Measurements from ENCODE around the gene GOT1.

Gene GOT1

DNA sequence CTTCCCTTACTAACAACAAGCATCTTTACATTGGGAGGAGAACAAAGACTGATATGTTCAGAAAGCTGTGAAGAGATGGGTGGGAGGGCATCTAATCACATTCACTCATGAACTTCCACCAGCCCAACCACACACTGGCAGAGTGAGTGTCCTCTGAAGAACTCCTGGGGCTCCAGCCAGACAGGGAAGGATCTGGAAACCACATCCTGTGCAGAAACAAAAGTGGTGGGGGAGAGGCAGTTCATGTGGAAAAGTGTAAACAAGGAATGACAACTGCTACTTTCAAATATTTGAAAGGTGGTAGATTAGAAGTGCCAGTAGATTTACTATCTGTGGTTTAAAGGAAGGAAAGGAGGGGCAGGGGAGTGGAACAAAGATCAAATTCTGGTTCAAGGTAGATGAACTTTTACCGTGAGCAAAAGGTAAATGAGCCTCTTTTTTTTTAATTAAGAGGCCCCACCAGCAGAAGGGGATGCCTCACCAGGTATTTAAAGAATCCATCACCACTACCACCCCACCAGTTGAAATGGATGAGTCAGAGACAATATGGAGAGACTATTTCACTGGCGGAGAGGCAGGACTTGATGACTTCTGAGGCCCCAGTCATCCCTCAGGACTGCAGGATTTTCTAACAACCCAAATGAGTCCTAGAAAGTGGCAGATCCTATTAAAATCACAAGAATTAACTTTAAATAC, 34.5 kb downstream of the GOT1 start:
- no peak for DNase-seq (ENCODE audit: low read depth)

DNA sequence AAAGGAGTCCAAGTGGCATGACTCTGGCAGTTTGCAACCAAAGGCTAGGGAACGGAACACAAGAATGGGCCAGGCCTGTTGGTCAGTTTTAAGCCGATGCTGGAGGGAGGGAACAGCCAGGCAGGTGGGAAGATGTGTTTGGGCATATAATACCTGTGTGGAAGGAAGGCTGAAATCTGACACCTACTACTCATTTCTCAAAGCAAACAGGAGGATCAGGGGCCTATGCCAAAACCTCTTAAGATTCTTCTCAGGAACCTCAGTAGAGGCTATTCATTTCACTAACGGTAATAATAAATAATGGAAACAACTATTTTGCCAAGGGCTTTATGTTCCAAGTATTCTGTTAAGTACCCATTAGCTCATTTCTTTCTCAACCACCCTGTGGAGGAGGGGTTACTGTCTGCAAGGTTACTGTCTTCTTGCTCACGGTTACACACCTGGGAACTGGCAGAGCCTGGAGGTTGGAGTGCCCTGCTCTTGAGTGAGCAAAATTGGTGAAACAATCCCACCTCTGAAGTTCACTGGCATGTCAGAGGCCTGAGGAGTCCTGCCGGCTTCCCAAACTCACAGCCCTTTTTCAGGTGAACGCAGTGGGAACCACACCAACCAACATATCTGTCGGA, 35.5 kb downstream of the GOT1 start:
- no peak for DNase-seq (ENCODE audit: low read depth)

DNA sequence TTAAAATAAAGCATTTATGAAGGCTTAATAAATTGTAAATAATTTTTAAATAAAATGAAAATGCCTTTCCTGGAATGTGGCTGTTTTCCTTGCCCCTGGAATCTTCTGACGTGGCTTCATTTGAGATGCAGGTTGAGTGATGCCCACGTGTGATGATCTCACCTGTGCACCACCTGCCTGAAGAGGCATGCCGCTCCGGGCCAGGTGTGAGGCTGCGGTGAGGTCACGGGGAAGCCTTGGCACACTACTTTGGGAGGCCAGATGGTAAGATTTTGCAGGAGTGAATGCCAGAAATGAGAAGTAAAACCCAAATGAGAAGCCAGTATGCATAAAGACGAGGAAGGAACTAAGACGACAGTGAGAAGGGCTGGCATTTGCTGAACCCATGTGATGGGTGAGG, 36.2 kb downstream of the GOT1 start:
- DNase-seq (ENCODE audit: low read depth): no peak

DNA sequence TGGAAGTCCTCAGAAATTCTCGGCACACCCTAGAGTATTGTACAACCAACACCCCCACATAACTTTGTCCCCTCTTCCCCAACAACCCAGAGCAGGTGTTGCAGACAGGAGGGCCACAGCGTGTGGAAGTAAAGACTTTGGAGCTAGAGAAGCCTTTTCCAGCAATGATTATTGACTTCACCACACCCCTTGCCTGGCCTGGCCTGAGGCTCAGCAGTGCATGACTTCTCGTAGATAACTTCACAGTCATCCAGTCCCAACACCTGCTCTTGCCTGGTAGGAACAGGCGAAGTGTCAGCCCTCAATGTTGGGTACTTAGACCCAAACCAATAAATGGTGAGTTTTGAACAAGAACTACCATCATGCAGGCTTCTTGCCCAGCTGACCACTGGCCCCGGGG, 36.7 kb downstream of the GOT1 start:
- no peak for DNase-seq (ENCODE audit: low read depth)

DNA sequence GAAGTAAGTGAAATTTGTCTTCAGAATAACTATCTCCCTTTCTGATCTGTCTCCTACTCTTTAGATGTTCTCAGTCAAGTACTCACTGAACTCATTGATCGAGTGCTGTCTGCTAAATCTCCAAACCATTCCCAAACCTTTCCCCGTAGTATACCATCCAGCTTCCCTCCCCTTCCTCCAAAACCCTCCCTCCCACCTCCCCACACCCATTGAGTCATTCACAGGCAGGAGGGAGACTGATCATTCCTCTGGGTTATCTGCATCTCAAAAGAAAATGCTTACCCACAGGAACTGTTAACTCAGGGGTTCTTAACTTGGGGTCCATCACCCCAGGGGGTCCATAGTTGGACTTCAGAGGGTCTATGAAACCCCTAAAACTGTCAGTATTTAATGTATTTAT, 37.4 kb downstream of the GOT1 start:
- DNase-seq (ENCODE audit: low read depth): no peak

DNA sequence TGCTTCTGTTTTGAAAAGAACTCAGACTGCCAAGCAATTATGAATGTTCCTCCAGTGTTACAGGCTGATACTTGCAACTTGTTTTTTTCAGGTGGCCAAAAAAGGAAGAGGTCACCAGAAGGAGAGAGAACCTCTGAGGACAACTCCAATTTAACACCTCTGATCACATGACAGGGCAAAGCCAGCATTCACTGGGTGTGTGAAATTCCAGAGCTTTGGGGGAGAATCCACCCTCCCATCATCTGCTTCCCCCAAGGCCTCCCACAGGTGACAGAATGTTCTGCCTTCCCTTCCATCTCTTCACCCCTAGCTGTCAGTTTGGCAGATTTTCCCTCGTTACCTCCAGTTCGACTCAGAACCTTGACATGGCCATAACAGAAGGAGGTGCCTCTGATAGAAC, 39.1 kb downstream of the GOT1 start:
- DNase-seq (ENCODE audit: low read depth): no peak

DNA sequence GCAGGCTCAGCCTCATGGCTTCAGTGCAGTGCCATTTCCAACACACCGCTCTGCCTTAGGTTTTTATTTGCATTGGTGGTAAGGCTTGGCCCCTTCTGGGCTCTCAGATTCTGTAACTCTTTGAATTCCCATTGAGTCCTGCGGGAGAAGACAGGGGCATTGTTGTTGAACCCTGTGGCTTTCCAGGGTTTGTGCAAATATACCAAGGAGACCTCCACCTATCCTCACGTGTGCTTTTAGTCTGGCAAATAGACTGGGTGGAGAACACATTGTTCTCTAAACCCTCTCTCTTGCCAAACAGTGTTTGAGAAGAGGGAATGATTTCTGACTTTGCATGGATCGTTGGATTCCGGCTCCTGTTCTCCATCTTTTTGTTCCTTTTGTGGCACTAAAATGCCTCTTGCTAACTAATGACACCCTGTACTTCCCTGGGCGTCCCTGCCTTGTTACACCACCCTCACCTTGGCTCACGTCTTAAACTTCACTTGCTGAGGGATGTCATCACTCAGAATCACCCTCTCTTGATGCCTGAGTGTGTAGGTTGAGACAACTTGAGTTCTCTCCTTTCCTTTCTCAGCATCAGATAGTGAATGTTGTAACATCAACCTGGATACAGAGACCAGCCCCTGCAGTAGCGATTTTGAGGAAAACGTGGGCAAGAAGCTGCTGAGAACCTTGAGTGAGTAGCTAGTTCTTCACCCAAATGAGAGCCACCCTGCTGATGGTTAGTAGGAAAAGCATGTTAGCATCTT, 40.5 kb downstream of the GOT1 start:
- no peak for DNase-seq (ENCODE audit: low read depth)

DNA sequence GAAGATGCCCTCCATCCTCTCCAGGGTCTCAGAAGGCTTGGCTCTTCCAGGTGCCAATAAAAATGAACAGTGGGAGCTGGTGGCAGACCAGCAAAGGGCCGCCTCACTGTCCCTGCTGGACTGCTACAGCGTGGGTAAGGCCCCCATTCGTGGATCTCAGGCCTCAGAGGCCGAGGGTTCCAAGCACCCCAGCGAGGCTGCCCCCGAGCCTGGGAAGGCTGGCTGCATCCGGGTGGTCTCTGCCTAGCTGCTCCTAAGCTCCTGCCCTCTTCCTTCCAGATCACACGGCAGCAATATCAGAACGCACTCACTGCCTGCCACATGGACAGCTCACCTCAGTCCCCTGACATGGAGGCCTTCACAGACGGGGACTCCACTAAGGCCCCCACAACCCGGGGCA, 42.9 kb downstream of the GOT1 start:
- DNase-seq (ENCODE audit: low read depth): no peak

DNA sequence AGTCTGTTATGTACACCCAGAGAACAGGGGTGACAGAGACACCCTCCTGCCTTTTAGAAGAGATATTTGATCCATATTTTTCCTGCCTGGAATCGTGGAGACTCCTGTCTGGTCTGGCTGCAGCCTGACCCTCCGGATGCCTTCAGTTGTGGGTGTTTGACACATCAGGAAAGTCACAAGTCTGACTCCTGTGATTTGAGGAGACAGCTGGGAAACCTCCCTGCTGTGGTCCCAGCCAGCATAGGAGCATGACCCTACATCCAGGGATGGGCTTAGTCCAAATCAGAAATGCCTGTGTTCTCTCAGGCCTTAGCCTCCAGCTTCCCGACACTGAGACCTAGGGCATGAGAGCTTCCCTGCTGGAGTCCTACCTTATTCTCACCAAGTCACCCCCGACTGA, 43.4 kb downstream of the GOT1 start:
- no peak for DNase-seq (ENCODE audit: low read depth)

DNA sequence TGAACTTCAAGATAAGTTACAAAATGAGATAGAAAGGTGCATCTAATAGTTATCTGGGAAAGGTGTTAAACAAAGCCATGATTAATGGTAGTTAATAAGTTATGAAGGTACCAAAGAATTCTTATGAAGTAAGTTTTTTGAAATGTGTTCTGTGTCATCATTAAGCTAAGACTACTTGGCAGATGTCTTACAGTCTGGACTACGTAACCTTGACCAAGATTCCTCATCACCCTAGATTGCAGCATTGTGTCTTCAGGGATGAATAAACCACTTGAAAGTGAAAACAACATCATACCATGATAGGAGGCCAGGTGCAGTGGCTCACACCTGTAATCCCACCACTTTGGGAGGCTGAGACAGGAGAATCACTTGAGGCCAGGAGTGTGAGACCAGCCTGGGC, 48.2 kb downstream of the GOT1 start:
- DNase-seq (ENCODE audit: low read depth): no peak

DNA sequence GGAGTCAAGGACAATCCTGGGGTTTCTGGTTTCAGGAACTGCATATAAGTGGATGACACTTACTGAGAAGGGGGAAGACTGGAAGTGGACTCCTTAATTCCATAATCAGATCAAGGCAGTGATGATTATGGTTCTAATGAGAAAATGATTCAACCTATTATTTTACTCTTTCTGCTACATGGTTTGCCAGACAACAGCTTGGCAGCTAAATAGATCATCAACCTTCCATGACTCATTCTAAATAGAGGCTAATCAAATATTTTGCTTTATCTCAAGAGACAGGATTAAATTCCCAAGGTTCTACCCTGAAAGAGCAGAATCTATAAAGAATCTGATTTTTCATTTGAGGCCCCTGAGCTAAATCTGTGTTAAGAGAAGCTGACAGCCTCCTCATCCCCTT, 55.0 kb downstream of the GOT1 start:
- no peak for DNase-seq (ENCODE audit: low read depth)

DNA sequence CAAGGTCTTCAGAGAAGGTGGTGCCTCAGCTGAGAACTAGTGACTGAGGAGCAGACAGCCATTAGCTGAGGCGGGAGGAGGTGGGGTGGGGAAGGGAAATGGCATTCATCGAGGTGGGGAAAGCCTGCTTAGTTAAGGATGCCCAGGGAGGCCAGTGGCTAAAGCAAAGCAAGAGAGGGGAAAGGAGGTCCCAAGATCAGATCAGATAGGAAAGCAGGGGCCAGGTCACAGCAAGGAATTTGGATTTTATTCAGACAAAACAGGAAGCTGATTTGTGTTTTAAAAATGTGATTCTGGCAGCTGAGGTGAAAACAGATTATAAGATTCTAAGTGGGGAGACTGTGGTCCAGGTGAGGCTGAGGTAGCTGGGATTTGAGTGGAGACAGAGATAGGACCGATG, 55.5 kb downstream of the GOT1 start:
- DNase-seq (ENCODE audit: low read depth): no peak

DNA sequence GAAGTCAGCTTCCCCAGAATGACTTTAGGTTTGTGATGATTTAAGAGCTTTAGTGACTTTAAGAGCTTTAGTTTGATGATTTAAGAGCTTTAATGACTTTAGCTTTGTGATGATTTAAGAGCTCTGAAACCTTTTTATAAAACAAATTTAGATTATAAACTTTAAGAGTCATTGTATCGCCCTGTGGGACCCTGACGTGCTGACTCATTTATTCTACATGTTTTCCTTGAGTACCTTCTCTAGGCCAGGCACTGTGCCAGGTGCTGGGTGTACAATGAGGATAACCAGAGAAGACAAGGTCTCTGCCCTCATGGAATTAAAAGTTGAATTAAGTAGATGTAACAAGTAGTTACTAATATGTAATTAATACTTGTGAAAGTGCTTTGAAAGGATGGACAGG, 55.9 kb downstream of the GOT1 start:
- DNase-seq (ENCODE audit: low read depth): no peak

DNA sequence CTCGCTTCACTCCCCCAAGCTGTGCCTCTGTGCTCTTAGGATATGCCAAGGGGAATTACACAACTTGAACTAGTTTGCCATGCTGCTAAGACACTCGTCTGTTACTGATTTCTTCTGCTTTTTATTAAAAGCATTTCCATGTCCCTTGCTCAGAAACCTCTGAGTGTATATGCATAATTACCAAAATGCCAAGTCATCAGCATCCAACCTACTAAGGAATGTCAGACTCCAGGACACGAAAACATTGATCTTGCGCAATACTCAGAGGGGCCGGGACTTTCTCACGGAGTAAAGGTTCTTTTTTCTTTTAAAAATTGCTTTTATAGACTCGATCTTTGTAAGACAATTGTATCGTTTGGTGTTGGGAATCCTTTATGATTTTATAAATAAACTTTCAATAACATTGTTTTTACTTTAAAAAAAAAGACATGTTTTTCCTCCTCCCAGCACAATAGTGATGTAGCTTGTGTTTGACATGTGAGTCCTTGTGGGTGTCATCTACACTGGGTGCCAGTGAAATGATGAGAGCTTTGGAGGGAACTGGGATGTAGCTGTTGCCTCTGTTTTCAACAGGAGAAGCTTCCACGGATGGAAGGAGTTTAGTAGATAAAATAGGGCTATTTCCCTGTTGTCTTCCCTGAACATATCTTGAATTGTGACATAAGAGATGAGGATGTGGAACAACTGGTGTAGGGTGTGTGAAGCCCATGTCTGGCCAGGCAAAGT, 57.7 kb downstream of the GOT1 start:
- no peak for DNase-seq (ENCODE audit: low read depth)

DNA sequence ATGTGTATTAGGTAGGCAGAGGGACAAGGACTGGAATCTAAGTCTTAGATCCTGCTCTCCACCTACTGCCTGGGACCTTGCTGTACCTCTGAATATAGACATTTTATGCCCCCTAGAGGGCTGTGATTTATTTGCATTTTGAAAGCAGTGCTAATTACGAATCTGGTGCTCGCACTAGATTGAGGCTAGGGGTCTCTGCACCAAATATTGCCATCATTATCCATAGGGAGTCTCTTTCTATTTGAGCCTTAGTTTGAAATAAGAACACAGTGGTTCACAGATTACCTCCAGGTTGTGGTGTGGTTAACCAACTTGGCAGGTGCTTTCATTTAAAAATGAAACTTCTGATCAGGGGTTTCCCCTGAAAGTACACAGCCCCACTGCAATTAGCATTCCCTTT, 59.4 kb downstream of the GOT1 start:
- DNase-seq (ENCODE audit: low read depth): no peak

DNA sequence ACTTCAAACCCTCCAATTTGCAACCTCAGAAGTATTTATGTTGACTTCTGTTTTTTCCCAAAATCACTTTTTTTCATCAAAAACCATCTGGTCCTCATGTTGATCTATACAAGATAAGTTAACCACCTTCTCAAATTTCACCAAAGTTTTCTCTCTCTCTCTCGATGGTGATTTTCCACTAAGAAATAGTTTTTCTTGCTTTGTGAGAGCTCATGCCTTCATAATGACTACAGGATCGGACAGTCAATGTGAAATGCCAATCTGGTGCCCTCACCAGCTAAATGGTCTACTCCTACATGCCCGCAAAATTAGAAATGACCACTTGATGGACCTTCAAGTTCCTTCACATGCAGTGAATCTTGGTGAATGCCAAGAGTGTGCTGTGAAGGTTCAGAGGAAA, 60.9 kb downstream of the GOT1 start:
- DNase-seq (ENCODE audit: low read depth): no peak

DNA sequence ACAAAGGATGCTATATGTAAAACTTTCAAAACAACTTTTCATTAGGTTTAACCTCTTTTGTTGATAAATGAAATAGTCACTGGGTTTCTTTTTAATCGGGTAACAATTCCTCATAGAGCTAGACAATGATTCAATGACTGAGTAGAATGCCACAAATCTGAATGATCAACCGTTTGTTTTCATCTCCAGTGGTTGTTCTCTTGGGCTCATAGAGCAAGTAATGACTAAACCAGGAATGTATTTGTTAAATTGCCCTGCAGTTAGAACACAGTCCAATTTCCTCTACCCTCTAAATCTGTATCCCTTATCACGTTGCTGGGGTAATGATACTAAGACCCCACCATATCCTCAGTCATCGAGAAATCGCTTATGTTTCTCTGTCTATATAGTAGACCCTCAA, 61.3 kb downstream of the GOT1 start:
- no peak for DNase-seq (ENCODE audit: low read depth)

DNA sequence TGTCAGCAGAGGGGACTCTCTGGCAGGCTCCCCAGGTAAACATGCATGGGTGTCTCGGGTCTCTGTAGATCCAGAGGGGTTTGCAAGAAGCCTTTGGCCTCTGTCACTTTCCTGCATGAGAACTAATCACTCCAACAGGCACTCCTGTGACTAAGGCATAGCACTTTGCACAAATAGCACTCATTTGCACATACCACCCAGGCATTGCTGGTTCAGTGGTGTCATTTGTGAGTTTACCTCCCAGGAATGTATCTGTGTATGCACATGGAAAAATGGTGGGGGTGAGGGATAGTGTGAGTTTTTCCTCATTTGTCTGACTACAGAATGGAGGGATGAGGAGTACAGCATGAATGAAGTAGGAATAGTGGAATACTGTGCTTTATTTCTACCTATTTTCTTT, 61.8 kb downstream of the GOT1 start:
- no peak for DNase-seq (ENCODE audit: low read depth)

DNA sequence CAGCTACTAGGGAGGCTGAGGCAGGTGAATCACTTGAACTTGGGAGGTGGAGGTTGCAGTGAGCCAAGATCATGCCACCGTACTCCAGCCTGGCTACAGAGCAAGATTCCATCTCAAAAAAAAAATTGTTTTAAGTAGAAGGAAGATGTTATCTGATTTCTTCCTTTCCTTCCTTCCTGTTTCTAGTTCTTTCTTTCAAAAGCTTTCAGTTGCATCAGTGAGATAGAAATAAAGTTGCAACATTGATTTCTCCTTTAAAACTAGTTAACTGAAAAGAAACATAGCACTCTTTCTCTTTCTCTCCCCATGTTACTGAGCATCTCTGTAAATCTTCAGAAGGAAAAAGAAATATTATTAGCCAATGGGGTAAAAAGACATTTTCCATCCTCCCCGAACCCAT, 63.8 kb downstream of the GOT1 start:
- DNase-seq (ENCODE audit: low read depth): no peak

DNA sequence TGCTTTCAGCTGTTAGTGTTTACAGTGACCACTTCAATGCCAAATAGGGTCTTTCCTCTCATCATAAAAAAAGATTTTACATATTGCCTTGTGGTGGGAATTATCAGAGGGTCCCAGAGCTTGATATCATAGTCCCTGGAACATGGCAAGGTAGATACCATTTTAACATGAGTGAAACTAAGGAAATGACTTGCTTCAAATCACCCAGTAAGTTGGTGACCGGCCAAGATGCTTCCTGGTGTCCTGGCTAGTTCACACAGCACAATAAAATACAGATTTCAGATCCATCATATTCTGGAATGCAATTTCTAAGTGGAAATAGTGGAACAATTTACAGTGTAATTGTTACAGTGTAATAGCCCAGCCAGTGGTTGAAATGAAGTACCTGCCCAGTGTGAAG, 64.7 kb downstream of the GOT1 start:
- no peak for DNase-seq (ENCODE audit: low read depth)

DNA sequence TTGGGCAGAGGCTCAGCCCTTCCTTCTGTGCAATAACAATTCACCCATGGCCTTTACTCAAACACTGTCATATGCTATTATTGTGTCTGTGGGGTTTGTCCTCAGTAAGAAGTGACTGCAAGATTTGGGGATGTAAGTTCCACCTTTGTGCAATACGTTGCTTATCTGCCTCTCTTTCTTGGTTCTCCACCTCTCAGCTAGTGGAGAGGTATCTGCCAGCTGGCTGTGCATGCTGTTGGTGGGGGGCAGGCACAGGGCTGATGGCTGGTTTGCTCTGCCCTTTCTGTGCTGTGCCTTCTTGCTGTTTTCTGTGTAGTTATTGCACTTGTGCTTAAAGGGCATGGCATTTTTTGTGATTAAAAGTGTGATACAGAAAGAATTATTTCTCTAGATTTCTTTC, 65.1 kb downstream of the GOT1 start:
- DNase-seq (ENCODE audit: low read depth): no peak

DNA sequence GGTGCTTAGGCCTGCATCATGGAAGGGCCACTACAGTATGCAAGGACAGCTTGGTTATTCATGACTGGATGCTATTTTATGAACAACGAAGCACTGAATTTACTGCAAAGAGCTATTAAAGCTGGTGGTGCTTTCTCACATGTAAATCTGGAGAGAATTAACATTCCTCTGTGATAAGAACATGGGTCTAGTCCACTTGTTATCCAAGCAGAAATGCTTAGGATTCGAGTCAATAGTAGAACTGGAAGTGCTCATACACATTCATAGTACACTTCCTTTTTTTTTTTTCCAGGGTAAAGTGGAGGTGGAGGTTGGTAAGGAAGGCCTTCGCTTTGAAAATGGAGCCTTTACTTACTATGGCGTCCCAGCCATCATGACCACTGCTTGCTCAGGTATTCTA, 66.3 kb downstream of the GOT1 start:
- no peak for DNase-seq (ENCODE audit: low read depth)

DNA sequence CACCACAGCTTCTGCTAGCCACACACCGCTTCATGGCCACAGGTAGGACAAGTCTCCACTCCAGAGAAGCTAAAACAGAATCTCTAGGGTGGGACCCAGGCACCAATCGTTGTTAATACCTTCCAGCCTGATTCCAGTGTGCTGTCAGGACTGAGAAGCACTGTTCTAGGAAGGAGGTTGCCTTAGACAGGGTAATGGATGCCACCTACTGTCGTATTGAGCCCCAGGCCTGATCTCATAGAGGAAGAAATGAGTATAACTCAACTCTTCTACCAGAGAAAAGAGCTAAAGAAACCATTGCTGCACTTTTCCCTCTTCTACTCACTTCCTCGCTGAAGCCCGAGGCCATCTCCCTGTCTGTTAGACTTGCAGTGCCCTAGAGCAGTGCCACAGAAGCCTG, 69.5 kb downstream of the GOT1 start:
- no peak for DNase-seq (ENCODE audit: low read depth)

Measured in stimulated activated CD8-positive, alpha-beta memory T cell treated with anti-CD3 and anti-CD28 coated beads, Interleukin-4, amount 100 ng/mL, for 24 hours (primary cell).